ENCODE data around the gene CEBPE. TPM values are rescaled to one million over a fixed set of nuclear protein-coding genes. Genes with fewer than 3 reads are reported as not detected.

The CEBPE gene
- total and polyA plus RNA-seq, 4 donors = 0.08 to 4.4 (median 0.16) TPM; not detected in 1

- DNase-seq (ENCODE audit: low spot score) = no peak
- H3K36me3 ChIP-seq (ENCODE audit: control insufficient read depth in 4 of 4, insufficient read depth in 3 of 4, low read depth in 1 of 4, low read length in 3 of 4) = no peaks in the 10 kb centered on the region
- H3K27me3 ChIP-seq (ENCODE audit: control insufficient read depth in 4 of 4, insufficient read depth in 4 of 4, low read length in 3 of 4) = no peaks in the 10 kb centered on the region
- H3K9me3 ChIP-seq (ENCODE audit: control insufficient read depth in 4 of 4, low read length in 3 of 4) = no peaks in the 10 kb centered on the region
- H3K4me3 ChIP-seq (ENCODE audit: low read depth in 1 of 3, low read length in 3 of 3) = no peak within 1 kb of the TSS
- H3K27ac ChIP-seq (ENCODE audit: low read depth in 1 of 2, low read length in 2 of 2) = no peak within 1 kb of the TSS
- WGBS = 72% methylated on average over 11 of the region's 11 CpGs
- no peak within 1 kb of the TSS for H3K9ac ChIP-seq (ENCODE audit: low read depth in 1 of 2, low read length in 2 of 2)
- no peak for TF ChIP-seq ZBTB33 (IDR thresholded peaks at IDR 0.05)
- H3K4me1 ChIP-seq (ENCODE audit: control insufficient read depth in 4 of 4, insufficient read depth in 4 of 4, low read length in 3 of 4) = no peaks in the 10 kb centered on the region
Observed at GRCh38 chr14:23104591-23105347, 14.3 kb downstream of the CEBPE start, which contains the start of gene CIROP. Gene CIROP, minus strand, starts transcription at chr14:23104989. Its CDS starts 69 bp downstream, at chr14:23104920.

- Histone ChIP-seq H3K27ac (ENCODE audit: low read depth in 1 of 2, low read length in 2 of 2) (no peak overlapping the region), H3K27me3 (ENCODE audit: control insufficient read depth in 4 of 4, insufficient read depth in 4 of 4, low read length in 3 of 4) (no peaks in the 10 kb centered on the region), H3K4me3 (ENCODE audit: low read depth in 1 of 3, low read length in 3 of 3) (no peak overlapping the region), H3K36me3 (ENCODE audit: control insufficient read depth in 4 of 4, insufficient read depth in 3 of 4, low read depth in 1 of 4, low read length in 3 of 4) (no peaks in the 10 kb centered on the region), H3K9ac (ENCODE audit: low read depth in 1 of 2, low read length in 2 of 2) (no peak overlapping the region), H3K4me1 (ENCODE audit: control insufficient read depth in 4 of 4, insufficient read depth in 4 of 4, low read length in 3 of 4) (peaks cover 0 to 2% (median under 1%) of the 10 kb centered on the region in 4 donors), H3K9me3 (ENCODE audit: control insufficient read depth in 4 of 4, low read length in 3 of 4) (no peaks in the 10 kb centered on the region)
- no peak for DNase-seq (ENCODE audit: low spot score)
- TF ChIP-seq RAD21 (IDR thresholded peaks at IDR 0.05) (no peak), CTCF (IDR thresholded peaks at IDR 0.05; ENCODE audit: low read depth, low read length, missing input control) (no peak), ZBTB33 (IDR thresholded peaks at IDR 0.05) (no peak), HNF4G (IDR thresholded peaks at IDR 0.05) (no peak), HNF4A (conservative IDR thresholded peaks at IDR 0.05) (no peak)
- 80% methylated on average over 6 of the region's 6 CpGs for WGBS
Observed at GRCh38 chr14:23104070-23104590, 14.9 kb downstream of the CEBPE start.

- Histone ChIP-seq H3K4me3 (ENCODE audit: low read depth in 1 of 3, low read length in 3 of 3) (no peak overlapping the region), H3K9ac (ENCODE audit: low read depth in 1 of 2, low read length in 2 of 2) (no peak overlapping the region), H3K4me1 (ENCODE audit: control insufficient read depth in 4 of 4, insufficient read depth in 4 of 4, low read length in 3 of 4) (peaks cover 0 to 3% (median 2%) of the 10 kb centered on the region in 4 donors), H3K9me3 (ENCODE audit: control insufficient read depth in 4 of 4, low read length in 3 of 4) (no peaks in the 10 kb centered on the region), H3K27me3 (ENCODE audit: control insufficient read depth in 4 of 4, insufficient read depth in 4 of 4, low read length in 3 of 4) (no peaks in the 10 kb centered on the region), H3K27ac (ENCODE audit: low read depth in 1 of 2, low read length in 2 of 2) (no peak overlapping the region), H3K36me3 (ENCODE audit: control insufficient read depth in 4 of 4, insufficient read depth in 3 of 4, low read depth in 1 of 4, low read length in 3 of 4) (no peaks in the 10 kb centered on the region)
- DNase-seq (ENCODE audit: low spot score) = no peak
- 90% methylated on average over 4 of the region's 4 CpGs for WGBS
- TF ChIP-seq FOXA2 (IDR thresholded peaks at IDR 0.05) (no peak), EGR1 (IDR thresholded peaks at IDR 0.05; ENCODE audit: low read depth in 2 of 2) (no peak), TAF1 (conservative IDR thresholded peaks at IDR 0.05) (no peak), SP1 (IDR thresholded peaks at IDR 0.05) (no peak), JUND (IDR thresholded peaks at IDR 0.05) (no peak), ATF3 (IDR thresholded peaks at IDR 0.05) (no peak), RAD21 (IDR thresholded peaks at IDR 0.05) (no peak), RXRA (IDR thresholded peaks at IDR 0.05) (no peak), YY1 (IDR thresholded peaks at IDR 0.05) (no peak), ZBTB33 (IDR thresholded peaks at IDR 0.05) (no peak), FOXA1 (IDR thresholded peaks at IDR 0.05) (no peak)
Observed at GRCh38 chr14:23103581-23103980, 15.5 kb downstream of the CEBPE start.
